ENCODE data around the gene EEF1AKMT3. TPM values are rescaled to one million over a fixed set of nuclear protein-coding genes. Genes with fewer than 3 reads are reported as not detected.

EEF1AKMT3 gene
- total and polyA plus RNA-seq, 4 donors, result 3.6 to 11.5 (median 5.9) TPM

- Histone ChIP-seq H3K4me3 (peak overlapping the region; percentile 4), H3K4me1 (ENCODE audit: control insufficient read depth in 5 of 5, insufficient read depth in 5 of 5, low read length in 5 of 5) (peaks cover 0 to 24% (median 8%) of the 10 kb centered on the region in 5 donors), H3K9ac (ENCODE audit: insufficient read depth in 1 of 2, low read length in 2 of 2) (no peak overlapping the region), H3K27ac (ENCODE audit: low read depth in 1 of 2, low read length in 1 of 2) (no peak overlapping the region), H3K27me3 (ENCODE audit: control insufficient read depth in 3 of 3, insufficient read depth in 3 of 3, low read length in 2 of 3) (peaks cover 0 to 48% (median 47%) of the 10 kb centered on the region in 3 donors), H3K36me3 (ENCODE audit: control insufficient read depth in 4 of 4, insufficient read depth in 4 of 4, low read length in 4 of 4) (peaks cover 0 to 7% (median 5%) of the 10 kb centered on the region in 4 donors), H3K9me3 (ENCODE audit: control insufficient read depth in 4 of 4, insufficient read depth in 3 of 4, low read length in 3 of 4) (no peaks in the 10 kb centered on the region)
- DNase-seq (no peak), ATAC-seq (ENCODE audit: insufficient read depth, low FRiP score) (no peak)
- 15% methylated on average over 17 of the region's 17 CpGs for WGBS, 2 donors
- no peak for TF ChIP-seq CTCF (IDR thresholded peaks at IDR 0.05; ENCODE audit: control extremely low read depth, extremely low read depth)
These were observed 7.8 kb upstream of the EEF1AKMT3 start for GRCh38 chr12:57764662-57765002.

- H3K27me3 ChIP-seq (ENCODE audit: control insufficient read depth in 3 of 3, insufficient read depth in 3 of 3, low read length in 2 of 3), result peaks cover 0 to 48% (median 47%) of the 10 kb centered on the region in 3 donors
- no peak overlapping the region for H3K27ac ChIP-seq (ENCODE audit: low read depth in 1 of 2, low read length in 1 of 2)
- no peaks in the 10 kb centered on the region for H3K9me3 ChIP-seq (ENCODE audit: control insufficient read depth in 4 of 4, insufficient read depth in 3 of 4, low read length in 3 of 4)
- peaks cover 0 to 24% (median 8%) of the 10 kb centered on the region in 5 donors for H3K4me1 ChIP-seq (ENCODE audit: control insufficient read depth in 5 of 5, insufficient read depth in 5 of 5, low read length in 5 of 5)
- ATAC-seq (ENCODE audit: insufficient read depth, low FRiP score), result peak; percentile 32
- peak in 1 of 3 donors; percentile 45 for DNase-seq
- H3K36me3 ChIP-seq (ENCODE audit: control insufficient read depth in 4 of 4, insufficient read depth in 4 of 4, low read length in 4 of 4), result peaks cover 0 to 10% (median 5%) of the 10 kb centered on the region in 4 donors
- peak overlapping the region; percentile 4 for H3K4me3 ChIP-seq
- no peak for TF ChIP-seq CTCF (IDR thresholded peaks at IDR 0.05; ENCODE audit: control extremely low read depth, extremely low read depth)
- WGBS, 2 donors, result 1% methylated on average over 54 to 60 of the region's 60 CpGs
- no peak overlapping the region for H3K9ac ChIP-seq (ENCODE audit: insufficient read depth in 1 of 2, low read length in 2 of 2)
These were observed 7.3 kb upstream of the EEF1AKMT3 start for GRCh38 chr12:57765003-57765697.

GRCh38 chr12:57765698-57766463 is 6.5 kb upstream of the EEF1AKMT3 start:
- no peak for TF ChIP-seq CTCF (IDR thresholded peaks at IDR 0.05; ENCODE audit: control extremely low read depth, extremely low read depth)
- ATAC-seq (ENCODE audit: insufficient read depth, low FRiP score), result peak; percentile 58
- no peak overlapping the region for H3K27ac ChIP-seq (ENCODE audit: low read depth in 1 of 2, low read length in 1 of 2)
- H3K9me3 ChIP-seq (ENCODE audit: control insufficient read depth in 4 of 4, insufficient read depth in 3 of 4, low read length in 3 of 4), result no peaks in the 10 kb centered on the region
- no peak overlapping the region for H3K9ac ChIP-seq (ENCODE audit: insufficient read depth in 1 of 2, low read length in 2 of 2)
- H3K27me3 ChIP-seq (ENCODE audit: control insufficient read depth in 3 of 3, insufficient read depth in 3 of 3, low read length in 2 of 3), result peaks cover 0 to 48% (median 47%) of the 10 kb centered on the region in 3 donors
- H3K4me1 ChIP-seq (ENCODE audit: control insufficient read depth in 5 of 5, insufficient read depth in 5 of 5, low read length in 5 of 5), result peaks cover 0 to 25% (median 8%) of the 10 kb centered on the region in 5 donors
- DNase-seq, result no peak
- H3K4me3 ChIP-seq, result no peak overlapping the region
- WGBS, 2 donors, result 2 to 3% methylated on average over 37 to 40 of the region's 40 CpGs
- peaks cover 3 to 13% (median 8%) of the 10 kb centered on the region in 4 donors for H3K36me3 ChIP-seq (ENCODE audit: control insufficient read depth in 4 of 4, insufficient read depth in 4 of 4, low read length in 4 of 4)

Measured in lung (tissue), 12 donors.